ENCODE results near the gene ZBTB7B. TPM values are rescaled to one million over a fixed set of nuclear protein-coding genes. Genes with fewer than 3 reads are reported as not detected.

The ZBTB7B gene
- 8.5 and 9.1 TPM in 2 replicates for total RNA-seq

GRCh38 chr1:155002464-155003226 is at the start of gene ZBTB7B:
ZBTB7B (plus strand) TSS chr1:155002802; CDS start chr1:155014661, 11,859 bp downstream.

GRCh38 chr1:154955718-154956543 is 46.7 kb upstream of the ZBTB7B start, which contains the start of gene PBXIP1:
PBXIP1 (minus strand) TSS chr1:154956099; CDS start chr1:154953721, 2,378 bp downstream.

GRCh38 chr1:154961207-154962155 is 41.1 kb upstream of the ZBTB7B start, which contains the start of gene PYGO2:
PYGO2 (minus strand) TSS chr1:154961782; CDS start chr1:154961576, 206 bp downstream.

GRCh38 chr1:154970631-154971340 is 31.8 kb upstream of the ZBTB7B start, which contains the start of gene SHC1:
SHC1 (minus strand) TSS chr1:154970747; CDS start chr1:154970526, 221 bp downstream.

GRCh38 chr1:154974102-154974807 is 28.3 kb upstream of the ZBTB7B start, which contains the start of gene CKS1B:
CKS1B (plus strand) TSS chr1:154974681; CDS start chr1:154974746, 65 bp downstream.

GRCh38 chr1:154982897-154983648 is 19.5 kb upstream of the ZBTB7B start, which contains the start of gene FLAD1:
FLAD1 (plus strand) TSS chr1:154983344; CDS start chr1:154983695, 351 bp downstream.

GRCh38 chr1:154993572-154994268 is 8.9 kb upstream of the ZBTB7B start, which contains the start of gene LENEP:
LENEP (plus strand) TSS chr1:154993586; CDS start chr1:154993608, 22 bp downstream.

GRCh38 chr1:155033524-155033923 is 30.9 kb downstream of the ZBTB7B start, which contains the start of the genes DCST1 and DCST2:
DCST1 (plus strand) TSS chr1:155033824; CDS start chr1:155034037, 213 bp downstream.
DCST2 (minus strand) TSS chr1:155033781; CDS start chr1:155033701, 80 bp downstream.

GRCh38 chr1:155050560-155051341 is 48.1 kb downstream of the ZBTB7B start, which contains the start of gene ADAM15:
ADAM15 (plus strand) TSS chr1:155051316; CDS start chr1:155051387, 71 bp downstream.

GRCh38 chr1:155063550-155064110 is 61.0 kb downstream of the ZBTB7B start, which contains the start of gene EFNA4:
EFNA4 (plus strand) TSS chr1:155063740; CDS start chr1:155063824, 84 bp downstream.

Other genes starting within 250 kb of the ZBTB7B start
- gene KCNN3, start 132.5 kb upstream of the ZBTB7B start, total RNA-seq: under 0.01 TPM in 1 of 2 replicates, not detected in the other
- 9.3 and 11.2 TPM in 2 replicates for gene PMVK, start 66.1 kb upstream of the ZBTB7B start, total RNA-seq
- 115 and 123 TPM in 2 replicates for gene PBXIP1, start 46.7 kb upstream of the ZBTB7B start, total RNA-seq
- 4.6 and 10.6 TPM in 2 replicates for gene PYGO2, start 41.0 kb upstream of the ZBTB7B start, total RNA-seq
- gene SHC1, start 32.1 kb upstream of the ZBTB7B start, total RNA-seq: 79.3 and 143 TPM in 2 replicates
- gene CKS1B, start 28.1 kb upstream of the ZBTB7B start, total RNA-seq: 20.2 and 22.2 TPM in 2 replicates
- gene FLAD1, start 19.5 kb upstream of the ZBTB7B start, total RNA-seq: 13.7 and 14.3 TPM in 2 replicates
- 0.60 TPM in 1 of 2 replicates, not detected in the other for gene LENEP, start 9.2 kb upstream of the ZBTB7B start, total RNA-seq
- gene DCST2, start 31.0 kb downstream of the ZBTB7B start, total RNA-seq: 0.09 TPM in 1 of 2 replicates, not detected in the other
- not detected in 2 replicates for gene DCST1, start 31.0 kb downstream of the ZBTB7B start, total RNA-seq
- 38.8 and 55.6 TPM in 2 replicates for gene ADAM15, start 48.5 kb downstream of the ZBTB7B start, total RNA-seq
- 2.4 and 3.6 TPM in 2 replicates for gene EFNA4, start 60.9 kb downstream of the ZBTB7B start, total RNA-seq
- gene EFNA3, start 76.0 kb downstream of the ZBTB7B start, total RNA-seq: 0.79 and 1.1 TPM in 2 replicates
- gene EFNA1, start 125.1 kb downstream of the ZBTB7B start, total RNA-seq: 0.86 and 1.3 TPM in 2 replicates
- gene SLC50A1, start 133.1 kb downstream of the ZBTB7B start, total RNA-seq: 16.6 and 27.6 TPM in 2 replicates
- 63.7 and 65.9 TPM in 2 replicates for gene DPM3, start 137.7 kb downstream of the ZBTB7B start, total RNA-seq
- 82.6 and 100 TPM in 2 replicates for gene KRTCAP2, start 170.5 kb downstream of the ZBTB7B start, total RNA-seq
- 3.5 and 5.2 TPM in 2 replicates for gene TRIM46, start 171.0 kb downstream of the ZBTB7B start, total RNA-seq
- 34.0 and 42.0 TPM in 2 replicates for gene THBS3, start 205.1 kb downstream of the ZBTB7B start, total RNA-seq
- 31.9 and 37.7 TPM in 2 replicates for gene MTX1, start 205.9 kb downstream of the ZBTB7B start, total RNA-seq

Data from bronchial smooth muscle cell (primary cell).